Right renal cortex interstitium (tissue), 3 donors: ENCODE measurements around the gene LUZP2. TPM values are rescaled to one million over a fixed set of nuclear protein-coding genes. Genes with fewer than 3 reads are reported as not detected.

Source experiments
- DNase-seq, 3 donors: peaks; one replicate each; pipeline ENCODE4 v3.0.0-alpha.2; 2013; ENCODE audit warnings: low read depth in 3 of 3, low spot score in 2 of 3
- polyA plus RNA-seq, 3 donors: library from polyadenylated mRNA; unstranded; fragments of 120-200 nt; gene quantifications; one replicate each; pipeline ENCODE4 v1.2.1, GENCODE V29; 2013; ENCODE audit not compliant: insufficient read length in 3 of 3

The LUZP2 gene
- 1 to 10 TPM in 2 of 3 donors, under 1 TPM in 1; 0.78 to 1.5 (median 1.4) TPM for polyA plus RNA-seq

DNA sequence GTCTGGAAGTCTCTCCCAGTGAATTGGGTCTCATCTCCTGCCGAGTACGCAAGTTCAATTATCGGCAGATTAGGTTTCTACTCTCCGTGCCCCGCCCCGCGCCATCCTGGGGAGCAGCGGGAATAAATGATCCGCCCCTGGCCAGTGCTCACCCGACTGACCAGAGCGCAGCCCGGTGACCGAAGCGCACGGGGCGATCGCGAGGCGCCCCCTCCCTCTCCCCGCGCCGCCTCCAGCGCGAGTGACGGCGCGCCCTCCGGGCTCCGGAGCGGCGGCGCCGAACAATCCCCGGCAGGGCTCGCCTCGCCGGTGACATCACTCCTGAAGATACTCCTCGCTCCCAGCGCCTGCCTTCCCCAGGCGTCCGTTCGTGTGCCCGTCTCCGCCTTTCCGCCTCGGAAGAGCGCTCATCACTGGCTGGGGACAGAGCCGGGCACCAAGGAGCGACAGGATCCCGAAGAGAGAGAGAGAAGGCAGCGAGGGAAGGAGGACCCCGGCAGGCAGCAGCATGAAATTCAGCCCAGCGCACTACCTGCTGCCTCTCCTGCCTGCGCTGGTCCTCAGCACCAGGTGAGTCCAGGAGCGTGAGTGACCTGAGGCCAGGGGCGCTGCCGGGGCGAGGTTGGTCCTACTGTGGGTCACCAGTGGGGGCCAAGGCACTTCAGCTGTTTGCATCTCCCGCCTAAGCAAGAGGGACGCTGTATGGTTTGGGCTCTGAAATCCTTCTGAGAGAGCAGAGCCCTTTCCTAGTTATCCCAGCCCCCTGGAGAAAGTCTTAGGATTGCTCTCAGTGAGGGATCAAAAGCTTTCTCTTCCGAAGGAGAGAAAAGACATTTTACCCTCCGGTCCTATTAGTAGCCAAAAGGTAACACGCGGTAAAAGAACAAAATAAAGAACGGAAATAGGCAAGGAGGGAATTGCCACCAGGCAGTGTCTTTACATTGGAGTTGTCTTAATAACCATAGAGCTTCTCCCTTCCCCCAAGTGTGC is at the start of gene LUZP2:
LUZP2 (plus strand) TSS at position 318 of the 990 bp plus-strand sequence.
- DNase-seq = peak in 2 of 3 donors; percentile 48 to 55

DNA sequence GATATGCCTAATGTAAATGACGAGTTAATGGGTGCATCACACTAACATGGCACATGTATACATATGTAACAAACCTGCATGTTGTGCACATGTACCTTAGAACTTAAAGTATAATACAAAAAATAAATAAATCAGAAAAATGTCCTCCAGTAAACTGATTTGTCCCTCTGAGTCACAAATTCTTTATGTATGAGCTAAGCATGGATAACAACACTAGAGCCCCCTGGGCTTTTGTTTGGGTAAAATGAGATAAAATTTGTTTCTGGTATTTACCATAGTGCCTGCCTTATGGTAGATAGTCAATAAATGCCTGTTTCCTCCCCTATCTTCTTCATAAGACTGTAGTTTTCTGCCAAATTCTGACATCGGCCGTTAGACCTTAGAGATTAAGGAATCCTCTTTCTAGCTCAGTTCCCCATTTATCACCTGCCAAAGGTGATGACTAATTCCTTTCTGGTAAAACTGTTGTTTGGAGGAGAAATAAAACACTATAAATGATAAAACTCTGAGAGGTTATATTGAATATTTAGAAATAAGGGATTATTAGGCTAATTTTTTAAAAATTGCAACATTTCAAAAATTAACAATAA is 43.6 kb upstream of the LUZP2 start:
- DNase-seq = no peak

DNA sequence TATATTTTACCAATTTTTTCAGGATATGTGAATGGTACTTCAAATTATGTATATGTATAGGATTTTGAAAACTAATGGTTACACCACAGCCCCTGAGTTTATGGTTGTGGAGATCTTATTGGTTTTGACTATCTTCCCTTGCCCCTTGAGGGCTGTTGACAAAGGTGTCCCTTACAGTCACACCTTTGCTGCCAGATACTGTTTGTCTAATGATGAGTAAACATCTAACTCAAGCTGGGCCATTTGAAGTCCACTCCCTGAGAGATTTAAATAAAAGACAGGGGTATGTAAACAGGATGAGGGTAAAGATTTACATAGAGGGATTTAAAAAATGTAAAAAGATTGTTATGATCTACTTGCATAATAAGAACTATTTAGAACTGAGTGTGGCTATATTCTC is 38.9 kb upstream of the LUZP2 start:
- no peak for DNase-seq

GRCh38 chr11:24470431-24470830 is 26.4 kb upstream of the LUZP2 start:
- DNase-seq = no peak

- no peak for DNase-seq
These were observed 25.8 kb upstream of the LUZP2 start for GRCh38 chr11:24471084-24471483.

DNA sequence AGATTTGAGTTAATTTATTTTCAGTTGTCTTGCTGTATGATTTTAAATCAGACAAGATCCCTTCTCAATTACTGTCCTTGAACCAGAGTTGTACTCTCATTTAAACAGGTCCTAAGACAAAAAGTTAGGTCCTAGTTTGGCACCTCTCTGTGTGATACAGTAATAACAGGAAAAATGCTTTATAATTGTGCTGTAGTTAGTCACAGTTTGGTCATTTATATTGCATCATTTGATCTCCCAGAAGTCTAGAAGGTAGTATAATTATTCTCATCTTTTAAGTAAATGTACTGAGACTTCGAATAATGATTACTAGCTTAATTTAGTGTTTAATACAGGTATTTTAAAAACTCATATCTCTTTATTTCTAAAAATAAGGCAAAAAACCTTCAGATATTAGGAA is 18.1 kb upstream of the LUZP2 start:
- no peak for DNase-seq

DNA sequence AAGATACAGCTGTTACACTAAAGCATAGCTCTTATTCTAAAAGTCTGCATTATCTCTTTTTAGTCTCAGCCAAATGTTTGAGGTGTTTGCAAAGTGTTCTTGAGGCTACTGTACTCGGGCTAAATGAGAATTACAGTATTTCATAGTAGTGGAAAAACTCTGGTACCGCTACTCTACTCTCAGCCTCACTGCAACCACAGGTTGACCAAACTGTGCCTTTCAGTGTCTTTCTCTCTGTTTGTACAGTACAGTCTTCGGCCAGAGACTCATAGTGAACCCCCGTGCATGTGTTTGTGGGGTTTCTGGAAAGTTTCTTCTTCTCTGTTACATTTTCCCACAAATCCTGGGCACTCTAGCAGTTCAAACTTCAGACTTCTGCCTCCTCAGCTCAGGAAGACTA is 7.4 kb upstream of the LUZP2 start:
- no peak for DNase-seq

DNA sequence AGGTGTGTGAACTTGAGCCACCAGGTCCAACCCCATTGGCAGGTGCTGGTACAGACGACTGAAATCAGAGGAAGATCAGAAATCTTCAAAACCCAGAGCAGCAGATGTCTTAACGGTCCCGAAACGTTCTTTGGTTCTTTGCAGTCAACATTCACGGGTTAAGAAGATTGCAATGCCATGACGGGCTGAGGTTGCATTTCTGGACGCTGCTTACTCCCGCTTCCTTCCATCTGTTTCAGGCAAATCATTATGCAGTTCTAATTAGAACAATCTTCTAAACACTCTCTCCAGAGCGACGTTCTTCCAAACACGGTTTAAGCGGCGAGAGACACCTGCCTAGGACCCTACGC is 492 bp upstream of the LUZP2 start:
- no peak for DNase-seq

GRCh38 chr11:24497831-24498230 is 978 bp downstream of the LUZP2 start:
- no peak for DNase-seq

DNA sequence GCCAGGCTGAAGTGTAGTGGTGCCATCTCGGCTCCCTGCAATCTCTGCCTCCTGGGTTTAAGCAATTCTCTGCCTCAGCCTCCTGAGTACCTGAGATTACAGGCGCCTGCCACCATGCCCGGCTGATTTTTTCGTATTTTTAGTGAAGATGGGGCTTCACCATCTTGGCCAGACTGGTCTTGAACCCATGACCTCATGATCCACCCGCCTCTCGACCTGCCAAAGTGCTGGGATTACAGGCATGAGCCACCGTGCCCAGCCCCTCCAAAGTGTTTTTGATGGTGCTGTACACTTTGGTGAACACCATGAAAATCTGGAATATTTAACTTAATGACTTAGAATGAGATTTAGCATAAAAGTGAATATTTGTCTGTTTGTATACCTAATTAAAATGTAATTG is 5.6 kb downstream of the LUZP2 start:
- DNase-seq = no peak

GRCh38 chr11:24509114-24509513 is 12.3 kb downstream of the LUZP2 start:
- no peak for DNase-seq

GRCh38 chr11:24511511-24511910 is 14.7 kb downstream of the LUZP2 start:
- no peak for DNase-seq

DNA sequence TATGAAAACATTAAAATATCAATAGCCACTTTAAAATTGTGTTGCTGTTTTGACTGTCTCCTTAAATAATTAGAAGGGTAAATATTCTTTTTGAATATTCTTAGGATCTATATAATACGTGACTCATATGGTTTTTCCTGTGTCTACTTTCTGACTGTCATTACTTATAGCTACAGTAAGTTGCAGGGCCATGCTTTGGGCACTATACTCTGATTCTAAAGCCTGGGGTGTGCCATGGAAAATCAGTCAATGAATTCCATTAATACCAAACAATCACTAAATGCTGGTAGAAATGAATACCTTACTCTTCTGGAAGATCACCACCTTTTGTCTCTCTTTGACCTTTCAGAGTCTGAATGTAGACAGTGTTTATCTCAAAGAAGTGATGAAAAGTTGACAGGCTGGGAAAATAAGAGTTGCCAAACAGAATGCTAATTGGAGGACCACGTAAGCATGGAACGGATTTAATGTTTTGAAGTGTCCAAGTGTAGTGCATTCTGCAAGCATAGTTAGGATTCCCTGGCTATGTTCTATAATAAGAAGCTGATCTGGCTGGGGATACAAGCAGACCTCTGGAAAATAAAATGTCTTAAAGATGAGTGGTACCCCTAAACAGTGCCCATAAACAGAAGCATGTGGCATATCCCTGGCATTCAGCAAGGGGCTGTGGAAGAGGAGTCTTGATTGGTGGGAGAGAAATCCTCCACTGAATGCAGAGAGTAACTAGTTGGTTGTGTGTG is 16.8 kb downstream of the LUZP2 start:
- DNase-seq = no peak

DNA sequence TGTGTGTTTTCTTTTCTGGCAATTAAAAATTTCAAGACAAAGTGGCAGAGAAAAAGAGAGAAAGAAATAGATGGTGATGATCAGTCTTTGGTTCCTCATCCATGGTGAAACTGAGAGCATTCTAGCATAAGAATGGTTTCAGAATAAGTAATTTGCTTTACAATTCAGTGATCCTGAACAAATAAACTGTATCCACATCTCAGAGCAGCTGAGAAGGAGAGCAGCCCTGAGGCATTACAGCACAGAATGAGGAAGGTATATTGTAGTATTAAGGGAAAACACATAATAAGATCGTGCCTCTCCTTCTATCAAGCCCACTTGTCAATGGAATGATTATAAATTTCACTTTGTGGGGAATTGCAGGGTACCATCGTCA is 17.4 kb downstream of the LUZP2 start:
- DNase-seq = no peak

GRCh38 chr11:24515632-24516031 is 18.8 kb downstream of the LUZP2 start:
- DNase-seq = no peak

GRCh38 chr11:24516638-24517037 is 19.8 kb downstream of the LUZP2 start:
- DNase-seq = no peak

DNA sequence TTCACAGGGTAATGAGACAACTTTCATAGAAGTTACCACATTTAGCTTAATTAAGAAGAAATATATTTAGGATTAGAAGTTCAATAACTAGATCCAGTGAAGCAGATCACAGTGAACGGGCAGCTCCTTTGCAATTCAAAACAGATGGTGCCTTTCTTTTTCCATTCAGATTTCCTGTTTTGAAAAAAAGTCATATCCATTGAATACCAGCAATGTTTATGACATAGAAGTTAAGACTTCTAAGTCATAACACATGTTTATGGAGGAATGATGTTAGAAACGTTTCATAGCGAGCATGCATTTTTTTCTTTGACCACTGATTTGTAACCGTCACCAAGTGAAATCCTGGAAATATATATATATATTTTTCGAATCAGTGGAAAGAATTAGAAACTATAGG is 24.7 kb downstream of the LUZP2 start:
- no peak for DNase-seq

GRCh38 chr11:24524156-24524555 is 27.3 kb downstream of the LUZP2 start:
- no peak for DNase-seq

DNA sequence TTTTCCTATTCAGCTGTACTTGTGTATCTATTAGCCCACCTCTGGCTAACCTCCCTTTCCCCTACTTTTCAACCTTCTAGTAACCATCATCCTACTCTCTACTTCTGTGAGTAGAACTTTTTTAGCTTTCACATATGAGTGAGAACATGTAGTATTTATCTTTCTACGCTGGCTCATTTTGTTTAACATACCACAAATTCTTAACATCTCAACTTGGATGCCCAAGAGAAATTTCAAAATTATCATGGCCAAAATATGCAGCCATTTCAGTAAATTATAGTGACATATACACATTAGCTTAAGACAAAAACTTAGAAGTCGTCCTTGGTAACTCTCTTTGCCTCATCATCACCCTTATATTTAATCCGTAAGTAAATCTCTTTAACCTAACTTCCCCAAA is 34.7 kb downstream of the LUZP2 start:
- DNase-seq = no peak

DNA sequence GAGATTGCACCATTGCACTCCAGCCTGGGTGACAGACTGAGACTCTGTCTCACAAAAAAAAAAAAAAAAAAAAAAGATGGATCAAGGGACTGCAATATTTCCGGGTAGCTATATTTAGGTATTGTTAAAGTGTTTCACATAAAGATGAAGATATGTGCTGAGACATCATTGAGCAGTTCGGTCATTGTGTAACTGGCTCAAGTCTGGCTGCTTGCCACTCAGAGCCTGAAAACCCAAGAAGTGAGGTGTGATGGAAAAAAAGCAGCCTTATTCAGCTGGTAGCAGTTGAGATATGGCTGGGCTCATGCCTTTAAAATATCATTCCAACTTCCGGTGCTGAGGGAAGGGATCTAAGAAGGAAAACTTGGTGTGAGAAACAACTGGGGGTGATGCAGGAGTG is 46.9 kb downstream of the LUZP2 start:
- no peak for DNase-seq

- no peak for DNase-seq
These were observed 59.8 kb downstream of the LUZP2 start for GRCh38 chr11:24556693-24557092.
